GM10266 (cell line): ENCODE results near the gene RBMS3.
"Not testable (repeated sequence)": the region's sequence is repeated elsewhere in the genome, so short reads cannot be mapped to it uniquely, and the experiment has no call there.

Source experiments
- DNase-seq: peaks from one replicate; pipeline ENCODE4 v3.0.0; 2012; ENCODE audit errors: extremely low spot score
- CTCF ChIP-seq: IDR thresholded peaks from 2 replicates; pipeline ENCODE4 v1.5.1; 2012; ENCODE audit warnings: mild to moderate bottlenecking, low read depth; ENCODE audit not compliant: control insufficient read depth, insufficient read depth; ENCODE audit errors: missing control alignments

RBMS3 gene

GRCh38 chr3:29347412-29347811 lies 66.5 kb downstream of the RBMS3 start:
- TF ChIP-seq CTCF: no peak
- no peak for DNase-seq

GRCh38 chr3:29348316-29348715 lies 67.4 kb downstream of the RBMS3 start:
- no peak for TF ChIP-seq CTCF
- DNase-seq: no peak

- no peak for TF ChIP-seq CTCF
- no peak for DNase-seq
Observed at GRCh38 chr3:29349049-29349448, 68.2 kb downstream of the RBMS3 start.

GRCh38 chr3:29353807-29354206 lies 72.9 kb downstream of the RBMS3 start:
- no peak for TF ChIP-seq CTCF
- no peak for DNase-seq

- DNase-seq: no peak
- no peak for TF ChIP-seq CTCF
Observed at GRCh38 chr3:29354894-29355293, 74.0 kb downstream of the RBMS3 start.

- TF ChIP-seq CTCF: no peak
- no peak for DNase-seq
Observed at GRCh38 chr3:29356062-29356461, 75.2 kb downstream of the RBMS3 start.

GRCh38 chr3:29360289-29360688 lies 79.4 kb downstream of the RBMS3 start:
- DNase-seq: not testable (repeated sequence)

GRCh38 chr3:29363110-29363509 lies 82.2 kb downstream of the RBMS3 start:
- no peak for TF ChIP-seq CTCF
- no peak for DNase-seq
